NCI-H146 treated with DMSO at 0.1 percent for 48 hours (cell line): Measurements from ENCODE around the gene CHDH.

Experiments used
- DNase-seq: peaks from one replicate; lab custom pipeline; 2025; ENCODE audit not compliant: unreplicated experiment; lab: John Stamatoyannopoulos, UW

Gene CHDH

GRCh38 chr3:53826048-53826447 is 20.2 kb downstream of the CHDH start:
- no peak for DNase-seq

DNA sequence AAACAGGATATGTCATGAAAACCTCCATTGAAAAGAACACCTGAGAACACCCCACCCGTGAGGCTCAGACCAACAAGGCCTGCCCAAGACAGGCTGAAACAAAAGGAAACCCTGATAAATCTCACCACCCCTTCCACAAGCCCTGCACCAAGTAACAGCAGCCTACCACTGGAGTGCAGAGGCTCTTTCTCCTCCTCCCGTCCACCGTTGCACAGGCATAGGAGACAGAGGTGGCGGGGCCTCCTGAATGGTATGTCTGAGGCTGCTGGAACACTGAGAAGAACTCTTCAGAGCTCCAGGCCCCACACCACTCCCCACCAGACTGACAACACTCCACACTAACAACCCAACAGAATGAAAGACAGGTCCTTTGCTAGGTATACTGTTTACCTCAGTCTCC is 21.4 kb downstream of the CHDH start:
- DNase-seq = no peak

GRCh38 chr3:53823956-53824657 is 22.1 kb downstream of the CHDH start:
- no peak for DNase-seq

GRCh38 chr3:53823026-53823955 is 22.9 kb downstream of the CHDH start:
- DNase-seq = no peak

DNA sequence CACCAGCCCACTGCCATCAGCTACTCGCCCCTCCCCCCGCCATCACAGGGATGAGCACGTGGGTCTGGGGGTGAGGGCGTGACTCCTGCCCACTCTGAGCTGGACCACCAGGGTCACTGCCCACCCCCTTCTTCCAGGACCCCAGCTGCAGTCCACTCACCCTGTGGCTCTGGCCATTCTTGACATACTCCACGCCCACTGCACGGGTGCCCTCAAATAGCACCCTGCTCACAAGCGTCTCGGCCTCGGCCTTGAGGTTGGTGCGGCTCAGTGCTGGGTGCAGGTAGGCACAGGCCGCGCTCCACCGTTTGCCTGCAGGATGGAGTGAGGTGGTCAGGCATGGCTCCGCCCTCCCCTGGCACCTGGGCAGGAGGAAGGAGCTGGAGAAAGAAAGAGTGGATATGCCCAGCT is 23.9 kb downstream of the CHDH start:
- DNase-seq = no peak

DNA sequence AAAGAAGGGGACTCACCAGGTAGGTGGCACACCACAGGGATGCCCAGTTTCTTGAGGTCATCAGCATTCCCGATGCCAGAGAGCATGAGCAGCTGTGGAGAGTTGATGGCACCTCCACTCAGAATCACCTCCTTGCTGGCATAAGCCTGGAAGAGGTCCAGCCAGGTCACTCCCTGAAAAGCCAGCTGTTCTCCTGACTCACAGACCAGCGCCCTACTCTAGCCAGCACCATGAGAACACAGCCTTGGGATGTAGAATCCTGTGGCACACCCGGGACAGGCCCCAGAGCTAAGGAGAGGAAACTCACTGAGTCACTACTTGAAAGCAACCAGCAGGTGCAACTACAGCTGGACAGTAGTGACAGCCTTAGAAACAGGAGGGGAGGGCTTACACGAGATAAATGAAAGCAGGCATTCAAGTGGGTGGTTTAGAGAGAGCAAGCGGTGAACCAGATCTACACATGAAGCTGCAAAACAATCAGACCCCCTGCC is 24.5 kb downstream of the CHDH start:
- DNase-seq = no peak

DNA sequence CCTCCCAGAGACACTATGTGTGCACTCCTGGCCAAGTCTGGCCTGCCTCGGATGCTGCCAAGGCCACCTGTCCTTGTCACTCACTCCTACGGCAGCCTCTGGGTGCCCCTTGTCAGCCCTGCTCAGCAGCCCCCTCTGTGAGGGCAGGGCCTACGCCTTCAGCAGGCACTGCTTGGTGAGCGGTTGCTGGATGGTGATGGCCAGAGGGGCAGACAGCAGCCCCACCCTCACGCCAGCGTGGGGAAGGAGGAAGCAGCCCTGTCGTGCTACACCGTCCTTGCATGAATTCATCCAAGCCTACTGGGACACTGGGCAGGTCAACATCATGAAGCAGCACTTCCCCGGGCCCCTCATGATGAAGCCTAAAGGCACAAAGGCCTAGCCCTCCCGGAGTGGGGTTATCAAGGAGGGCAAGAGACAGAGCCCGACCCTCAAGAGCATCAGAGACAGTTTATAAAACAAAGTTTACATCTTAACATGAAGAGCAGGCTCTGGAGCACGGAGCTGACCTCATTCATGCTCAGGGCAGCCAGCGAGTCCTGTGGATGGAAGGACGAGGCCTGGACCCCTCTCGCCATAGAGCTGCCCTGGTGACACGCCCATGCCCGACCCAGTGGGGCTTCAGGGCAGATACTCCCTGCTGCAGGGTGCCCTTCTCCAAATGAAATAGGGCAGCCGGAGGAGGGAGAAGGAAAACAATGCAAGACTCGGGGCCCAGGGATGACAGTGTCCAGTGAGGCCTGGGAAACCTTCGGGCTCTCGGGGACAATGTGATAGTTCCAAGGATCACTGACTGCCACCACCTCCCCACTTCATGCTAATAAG is 25.3 kb downstream of the CHDH start:
- DNase-seq = no peak

DNA sequence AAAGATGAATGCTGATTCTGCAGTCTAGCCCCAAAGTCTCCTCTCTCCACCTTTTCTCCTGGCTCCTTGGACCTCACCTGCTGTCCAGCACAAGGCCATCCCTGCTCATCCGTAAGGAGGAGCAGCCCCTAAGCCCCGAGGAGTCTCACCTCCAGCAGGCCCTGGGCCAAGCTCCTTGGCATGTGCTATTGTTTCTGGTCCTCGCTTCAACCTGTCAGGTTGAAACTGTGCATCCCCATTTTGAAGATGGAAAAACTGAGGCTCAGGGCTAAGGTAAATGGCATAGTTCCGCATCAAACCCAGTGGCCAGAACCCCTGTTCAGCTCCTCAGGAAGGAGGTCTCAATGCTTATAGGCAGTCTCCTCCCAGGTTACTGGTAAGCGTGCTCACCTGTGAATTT is 26.1 kb downstream of the CHDH start:
- no peak for DNase-seq

GRCh38 chr3:53819163-53819868 is 26.9 kb downstream of the CHDH start:
- DNase-seq = no peak

DNA sequence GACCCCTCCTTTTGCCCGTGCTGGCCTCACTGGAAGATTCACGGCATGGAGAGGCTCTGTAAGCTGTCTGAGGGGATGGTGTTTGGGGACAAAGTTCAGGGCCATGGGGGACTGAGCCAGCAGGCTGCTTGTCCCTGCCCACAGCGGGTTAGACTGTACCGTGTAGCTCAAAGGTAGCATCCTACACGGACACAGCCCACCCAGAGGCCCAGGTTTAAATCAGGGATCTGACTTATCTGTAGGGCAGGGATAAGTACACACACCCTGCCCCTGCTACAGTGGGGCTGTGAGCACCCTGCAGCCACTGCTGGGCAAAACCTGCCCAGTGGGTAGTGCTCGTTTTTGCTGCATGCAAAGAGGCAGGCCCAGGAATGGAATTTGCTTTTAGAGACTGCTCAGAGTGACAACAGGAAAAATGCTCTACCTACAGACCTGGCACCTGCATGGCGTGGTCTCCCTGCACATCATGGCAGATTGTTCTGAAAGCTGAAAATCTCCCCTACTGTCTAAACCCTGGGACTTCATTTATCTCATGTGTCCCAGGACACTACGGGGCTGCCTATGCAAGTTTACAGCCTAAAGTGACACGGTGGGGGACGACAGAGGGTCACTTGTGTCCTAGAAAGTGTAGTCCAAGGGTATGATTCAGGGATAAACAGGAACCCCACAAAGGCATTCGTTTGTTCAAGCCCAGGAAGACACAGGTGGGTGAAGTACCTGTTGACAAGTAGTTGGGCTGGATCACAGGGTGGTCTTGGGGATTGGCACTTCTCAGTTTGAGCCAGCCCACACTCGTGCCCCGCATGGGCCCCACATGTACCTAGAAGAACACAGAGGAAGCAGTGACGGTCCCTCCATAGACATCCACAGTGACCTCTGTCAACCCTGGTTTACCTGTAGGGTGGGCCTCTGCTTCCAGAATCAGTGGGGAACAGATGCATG is 27.7 kb downstream of the CHDH start:
- no peak for DNase-seq

DNA sequence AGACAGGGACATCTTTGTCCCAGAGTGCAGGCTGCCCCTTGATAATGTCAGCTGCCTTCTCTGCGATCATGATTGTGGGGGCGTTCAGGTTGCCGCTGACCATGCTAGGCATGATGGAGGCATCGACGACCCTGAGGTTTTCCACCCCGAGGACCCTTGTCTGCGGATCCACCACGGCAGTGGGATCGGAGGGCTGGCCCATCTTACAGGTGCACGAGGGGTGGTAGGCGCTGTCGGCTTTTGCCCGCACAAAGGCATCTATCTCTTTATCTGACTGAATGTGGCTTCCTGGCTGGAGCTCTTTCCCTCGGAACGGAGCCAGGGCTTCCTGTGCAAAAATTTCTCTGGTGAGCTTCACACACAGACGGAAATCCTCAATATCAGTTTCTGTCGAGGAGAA is 28.4 kb downstream of the CHDH start:
- DNase-seq = no peak

- DNase-seq = no peak
These were observed 29.0 kb downstream of the CHDH start for GRCh38 chr3:53817211-53817610.

- no peak for DNase-seq
These were observed 29.8 kb downstream of the CHDH start for GRCh38 chr3:53816425-53816824.

DNA sequence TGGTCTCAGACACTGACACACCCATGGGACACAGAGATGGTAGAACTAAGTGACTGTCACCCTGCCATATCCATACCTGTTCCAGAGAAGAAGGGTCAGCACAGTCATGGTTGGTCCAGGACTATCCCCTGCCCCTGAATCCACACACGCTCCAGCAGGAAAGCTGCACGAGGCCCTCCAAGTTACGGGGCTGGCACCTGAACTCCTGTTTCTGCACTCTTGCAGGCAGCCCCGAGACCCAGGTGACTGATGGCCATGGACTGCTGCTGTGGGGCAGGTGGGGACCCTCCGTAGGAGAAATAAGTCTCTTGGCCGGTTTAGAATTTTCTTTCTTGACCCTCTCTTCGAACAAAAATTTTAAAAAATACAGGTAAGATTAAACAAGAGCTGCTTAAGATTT is 30.6 kb downstream of the CHDH start:
- no peak for DNase-seq

- DNase-seq = no peak
These were observed 31.2 kb downstream of the CHDH start for GRCh38 chr3:53815067-53815466.

DNA sequence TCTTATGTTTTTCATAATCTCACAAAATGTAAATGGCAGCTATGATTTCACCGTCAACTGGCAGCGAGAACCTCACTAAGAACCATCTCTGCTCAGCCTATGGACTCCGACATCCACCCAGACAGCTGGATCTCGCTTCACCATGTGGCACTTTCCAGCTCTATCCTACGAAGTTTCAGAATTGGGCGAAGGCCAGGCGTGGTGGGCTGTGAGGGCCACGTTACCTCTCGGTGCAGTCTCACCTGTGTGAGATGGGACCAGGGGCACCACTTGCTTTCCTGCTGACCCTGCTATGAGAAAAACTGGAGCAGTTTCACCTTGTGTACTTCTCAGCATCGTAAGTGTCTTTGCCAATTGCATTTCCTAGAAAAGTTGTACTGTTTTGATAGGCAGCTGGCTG is 32.3 kb downstream of the CHDH start:
- DNase-seq = no peak

GRCh38 chr3:53813229-53813628 is 33.0 kb downstream of the CHDH start:
- no peak for DNase-seq

- no peak for DNase-seq
These were observed 33.8 kb downstream of the CHDH start for GRCh38 chr3:53812434-53812833.

DNA sequence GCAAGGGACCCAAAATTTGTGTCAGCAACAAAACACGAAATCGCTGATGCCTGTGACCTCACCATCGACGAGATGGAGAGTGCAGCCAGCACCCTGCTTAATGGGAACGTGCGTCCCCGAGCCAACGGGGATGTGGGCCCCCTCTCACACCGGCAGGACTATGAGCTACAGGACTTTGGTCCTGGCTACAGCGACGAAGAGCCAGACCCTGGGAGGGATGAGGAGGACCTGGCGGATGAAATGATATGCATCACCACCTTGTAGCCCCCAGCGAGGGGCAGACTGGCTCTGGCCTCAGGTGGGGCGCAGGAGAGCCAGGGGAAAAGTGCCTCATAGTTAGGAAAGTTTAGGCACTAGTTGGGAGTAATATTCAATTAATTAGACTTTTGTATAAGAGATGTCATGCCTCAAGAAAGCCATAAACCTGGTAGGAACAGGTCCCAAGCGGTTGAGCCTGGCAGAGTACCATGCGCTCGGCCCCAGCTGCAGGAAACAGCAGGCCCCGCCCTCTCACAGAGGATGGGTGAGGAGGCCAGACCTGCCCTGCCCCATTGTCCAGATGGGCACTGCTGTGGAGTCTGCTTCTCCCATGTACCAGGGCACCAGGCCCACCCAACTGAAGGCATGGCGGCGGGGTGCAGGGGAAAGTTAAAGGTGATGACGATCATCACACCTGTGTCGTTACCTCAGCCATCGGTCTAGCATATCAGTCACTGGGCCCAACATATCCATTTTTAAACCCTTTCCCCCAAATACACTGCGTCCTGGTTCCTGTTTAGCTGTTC is 34.9 kb downstream of the CHDH start:
- no peak for DNase-seq
